ENCODE measurements around the gene CLBA1. TPM values are rescaled to one million over a fixed set of nuclear protein-coding genes. Genes with fewer than 3 reads are reported as not detected.

CLBA1 gene
- total and polyA plus RNA-seq, 4 donors = 10.9 to 23.8 (median 17.5) TPM

GRCh38 chr14:104978746-104979691 lies 6.6 kb upstream of the CLBA1 start:
- Histone ChIP-seq H3K4me3 (ENCODE audit: low read depth, low read length) (no peak overlapping the region), H3K4me1 (ENCODE audit: control insufficient read depth, insufficient read depth, low read length) (peaks cover 55% of the 10 kb centered on the region), H3K36me3 (ENCODE audit: control insufficient read depth, insufficient read depth, low read length) (peaks cover 8% of the 10 kb centered on the region), H3K27ac (ENCODE audit: low read depth, low read length) (no peak overlapping the region), H3K9me3 (ENCODE audit: control insufficient read depth, insufficient read depth, low read length) (no peaks in the 10 kb centered on the region), H3K27me3 (ENCODE audit: control insufficient read depth, insufficient read depth, low read length) (peaks cover 6% of the 10 kb centered on the region)
- DNase-seq (ENCODE audit: low read depth in 4 of 6, low spot score in 6 of 6) = no peak
- 32% methylated on average over 32 of the region's 32 CpGs for WGBS (ENCODE audit: insufficient coverage)

- Histone ChIP-seq H3K27me3 (ENCODE audit: control insufficient read depth, insufficient read depth, low read length) (peaks cover 6% of the 10 kb centered on the region), H3K27ac (ENCODE audit: low read depth, low read length) (no peak overlapping the region), H3K4me1 (ENCODE audit: control insufficient read depth, insufficient read depth, low read length) (peaks cover 54% of the 10 kb centered on the region), H3K4me3 (ENCODE audit: low read depth, low read length) (no peak overlapping the region), H3K9me3 (ENCODE audit: control insufficient read depth, insufficient read depth, low read length) (no peaks in the 10 kb centered on the region), H3K36me3 (ENCODE audit: control insufficient read depth, insufficient read depth, low read length) (peaks cover 8% of the 10 kb centered on the region)
- WGBS (ENCODE audit: insufficient coverage) = 82% methylated on average over 14 of the region's 19 CpGs
- no peak for DNase-seq (ENCODE audit: low read depth in 4 of 6, low spot score in 6 of 6)
Measured at GRCh38 chr14:104979758-104980610, 5.6 kb upstream of the CLBA1 start.

GRCh38 chr14:104980611-104981531 lies 4.7 kb upstream of the CLBA1 start:
- H3K4me1 ChIP-seq (ENCODE audit: control insufficient read depth, insufficient read depth, low read length) = peaks cover 54% of the 10 kb centered on the region

GRCh38 chr14:104981699-104982541 lies 3.7 kb upstream of the CLBA1 start:
- DNase-seq (ENCODE audit: low read depth in 4 of 6, low spot score in 6 of 6) = peak in 1 of 6 donors; percentile 47
- Histone ChIP-seq H3K4me1 (ENCODE audit: control insufficient read depth, insufficient read depth, low read length) (peaks cover 54% of the 10 kb centered on the region), H3K27me3 (ENCODE audit: control insufficient read depth, insufficient read depth, low read length) (peaks cover 4% of the 10 kb centered on the region), H3K9me3 (ENCODE audit: control insufficient read depth, insufficient read depth, low read length) (no peaks in the 10 kb centered on the region), H3K27ac (ENCODE audit: low read depth, low read length) (no peak overlapping the region), H3K4me3 (ENCODE audit: low read depth, low read length) (no peak overlapping the region), H3K36me3 (ENCODE audit: control insufficient read depth, insufficient read depth, low read length) (peaks cover 3% of the 10 kb centered on the region)
- WGBS (ENCODE audit: insufficient coverage) = 66% methylated on average over 16 of the region's 17 CpGs

More at GRCh38 chr14:104980611-104981531, 4.7 kb upstream of the CLBA1 start:
- H3K9me3 ChIP-seq (ENCODE audit: control insufficient read depth, insufficient read depth, low read length) = no peaks in the 10 kb centered on the region
- peaks cover 4% of the 10 kb centered on the region for H3K36me3 ChIP-seq (ENCODE audit: control insufficient read depth, insufficient read depth, low read length)
- 89% methylated on average over 22 of the region's 22 CpGs for WGBS (ENCODE audit: insufficient coverage)
- H3K4me3 ChIP-seq (ENCODE audit: low read depth, low read length) = no peak overlapping the region
- no peak for DNase-seq (ENCODE audit: low read depth in 4 of 6, low spot score in 6 of 6)
- H3K27ac ChIP-seq (ENCODE audit: low read depth, low read length) = no peak overlapping the region
- peaks cover 6% of the 10 kb centered on the region for H3K27me3 ChIP-seq (ENCODE audit: control insufficient read depth, insufficient read depth, low read length)

GRCh38 chr14:104982548-104983230 lies 2.9 kb upstream of the CLBA1 start:
- Histone ChIP-seq H3K27me3 (ENCODE audit: control insufficient read depth, insufficient read depth, low read length) (no peaks in the 10 kb centered on the region), H3K4me3 (ENCODE audit: low read depth, low read length) (no peak overlapping the region), H3K36me3 (ENCODE audit: control insufficient read depth, insufficient read depth, low read length) (peaks cover 4% of the 10 kb centered on the region), H3K9me3 (ENCODE audit: control insufficient read depth, insufficient read depth, low read length) (no peaks in the 10 kb centered on the region), H3K4me1 (ENCODE audit: control insufficient read depth, insufficient read depth, low read length) (peaks cover 50% of the 10 kb centered on the region), H3K27ac (ENCODE audit: low read depth, low read length) (no peak overlapping the region)
- WGBS (ENCODE audit: insufficient coverage) = 78% methylated on average over 8 of the region's 10 CpGs
- DNase-seq (ENCODE audit: low read depth in 4 of 6, low spot score in 6 of 6) = no peak

DNA sequence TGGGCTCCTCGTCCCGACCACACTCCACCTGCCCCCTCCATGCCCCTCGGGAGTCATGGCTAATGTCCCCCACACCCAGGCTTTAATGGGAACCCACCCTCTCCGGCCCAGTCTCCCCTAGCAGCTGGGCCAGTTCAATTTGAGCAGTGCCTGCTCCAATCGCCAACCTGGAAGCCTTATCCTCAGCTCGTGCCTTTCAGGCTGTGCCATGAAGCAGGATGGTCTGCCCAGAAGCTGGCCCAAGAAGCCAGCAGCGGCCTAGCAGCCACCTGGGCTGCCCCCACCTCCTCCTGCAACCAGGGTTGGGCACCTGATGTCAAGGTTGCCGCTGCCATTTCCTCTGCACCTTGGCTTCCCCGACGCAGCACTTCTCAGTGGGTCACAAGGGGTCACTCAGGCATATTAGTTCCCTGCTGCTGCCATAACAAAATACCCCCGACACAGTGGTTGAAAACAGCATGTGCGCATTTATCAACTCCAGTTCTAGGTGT lies 2.3 kb upstream of the CLBA1 start:
- no peak overlapping the region for H3K4me3 ChIP-seq (ENCODE audit: low read depth, low read length)
- no peak for DNase-seq (ENCODE audit: low read depth in 4 of 6, low spot score in 6 of 6)
- H3K9me3 ChIP-seq (ENCODE audit: control insufficient read depth, insufficient read depth, low read length) = no peaks in the 10 kb centered on the region
- no peaks in the 10 kb centered on the region for H3K27me3 ChIP-seq (ENCODE audit: control insufficient read depth, insufficient read depth, low read length)
- H3K27ac ChIP-seq (ENCODE audit: low read depth, low read length) = no peak overlapping the region
- H3K4me1 ChIP-seq (ENCODE audit: control insufficient read depth, insufficient read depth, low read length) = peaks cover 48% of the 10 kb centered on the region
- WGBS (ENCODE audit: insufficient coverage) = 80% methylated on average over 10 of the region's 12 CpGs
- H3K36me3 ChIP-seq (ENCODE audit: control insufficient read depth, insufficient read depth, low read length) = peaks cover 4% of the 10 kb centered on the region

DNA sequence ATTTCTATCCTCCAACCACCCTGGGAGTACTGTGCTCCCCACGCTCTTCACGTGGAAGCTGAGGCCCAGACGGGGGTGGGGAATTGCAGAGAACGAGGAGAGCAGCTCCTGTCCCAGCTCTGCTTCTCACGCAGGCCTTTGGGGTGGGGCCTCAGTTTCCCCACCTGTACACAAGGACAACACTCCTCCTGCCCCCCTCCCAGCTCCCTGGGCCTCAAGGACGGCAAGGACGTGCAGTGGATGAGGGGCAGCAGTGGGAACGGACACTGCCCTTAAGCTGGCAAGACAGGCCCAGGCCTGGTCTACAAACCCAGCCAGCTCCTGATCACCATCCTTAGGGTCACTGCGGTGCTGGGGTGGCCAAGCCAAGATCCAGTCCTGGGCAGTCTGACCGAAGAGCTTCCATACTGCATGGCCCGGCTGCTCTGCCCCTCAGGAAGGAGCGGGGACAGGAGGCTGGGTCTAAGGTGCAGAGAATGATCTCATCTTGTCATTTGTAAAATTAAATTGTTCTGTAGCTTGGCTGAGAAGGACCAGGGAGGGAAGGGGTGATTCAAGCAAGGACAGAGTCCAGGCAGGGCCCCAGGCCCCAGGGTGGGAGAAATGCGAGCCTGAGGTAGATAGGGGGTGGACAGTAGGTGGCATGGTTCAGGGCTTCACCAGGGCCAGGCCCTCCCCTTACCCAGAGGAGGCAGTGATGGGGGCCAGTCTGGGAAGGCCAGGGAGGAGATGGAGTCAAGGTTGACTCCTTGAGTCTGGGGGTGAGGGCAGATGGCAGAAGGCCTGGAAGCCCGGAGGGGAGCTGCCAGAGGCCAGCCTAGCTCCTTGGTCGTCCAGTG lies 1.3 kb upstream of the CLBA1 start:
- 90% methylated on average over 10 of the region's 15 CpGs for WGBS (ENCODE audit: insufficient coverage)
- Histone ChIP-seq H3K9me3 (ENCODE audit: control insufficient read depth, insufficient read depth, low read length) (no peaks in the 10 kb centered on the region), H3K27ac (ENCODE audit: low read depth, low read length) (no peak overlapping the region), H3K4me3 (ENCODE audit: low read depth, low read length) (no peak overlapping the region), H3K36me3 (ENCODE audit: control insufficient read depth, insufficient read depth, low read length) (peaks cover 8% of the 10 kb centered on the region), H3K27me3 (ENCODE audit: control insufficient read depth, insufficient read depth, low read length) (no peaks in the 10 kb centered on the region), H3K4me1 (ENCODE audit: control insufficient read depth, insufficient read depth, low read length) (peaks cover 41% of the 10 kb centered on the region)
- no peak for DNase-seq (ENCODE audit: low read depth in 4 of 6, low spot score in 6 of 6)
